ENCODE results near the gene SHC3.

Gene SHC3

DNA sequence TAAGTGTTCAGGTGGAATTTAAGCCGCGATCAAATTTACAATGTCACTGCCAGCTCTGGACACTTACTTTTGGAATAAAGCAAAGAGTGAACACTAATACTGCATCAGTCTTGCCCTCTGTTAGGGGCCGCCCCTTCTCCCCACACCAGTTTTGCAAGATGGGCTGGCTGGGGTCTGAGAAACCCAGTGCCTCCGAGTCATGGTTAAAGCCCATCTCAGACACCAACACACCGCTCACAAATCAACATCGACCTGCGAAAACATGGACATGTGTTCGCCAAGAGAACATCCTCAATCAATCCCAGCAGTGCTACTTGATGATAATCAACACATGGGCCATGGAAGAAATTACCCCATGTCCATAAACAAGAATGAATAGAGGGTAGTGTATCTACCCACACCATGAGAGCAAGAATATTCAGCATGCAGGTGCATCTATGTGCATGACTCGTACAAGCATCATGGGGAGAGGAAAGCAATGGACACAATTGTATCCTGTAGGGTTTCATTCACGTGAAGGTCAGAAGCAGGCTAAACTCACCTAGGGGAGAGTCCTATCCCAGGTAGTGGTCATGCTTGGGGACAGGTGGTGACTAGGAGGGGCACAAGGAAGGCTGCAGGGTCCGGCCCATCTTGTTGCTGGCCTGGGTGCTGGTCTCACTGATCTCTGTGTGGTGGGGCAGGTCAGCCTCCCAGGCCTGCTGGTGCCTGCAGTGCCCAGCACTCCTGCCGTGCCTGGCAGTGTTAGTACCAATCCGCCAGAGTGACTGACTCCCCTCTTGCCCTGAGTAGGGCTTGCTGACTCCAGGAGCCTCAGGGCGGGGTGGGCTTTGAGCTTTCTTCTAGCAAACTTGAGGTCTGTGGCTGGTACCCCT, 182.3 kb downstream of the SHC3 start:
- DNase-seq = no peak

DNA sequence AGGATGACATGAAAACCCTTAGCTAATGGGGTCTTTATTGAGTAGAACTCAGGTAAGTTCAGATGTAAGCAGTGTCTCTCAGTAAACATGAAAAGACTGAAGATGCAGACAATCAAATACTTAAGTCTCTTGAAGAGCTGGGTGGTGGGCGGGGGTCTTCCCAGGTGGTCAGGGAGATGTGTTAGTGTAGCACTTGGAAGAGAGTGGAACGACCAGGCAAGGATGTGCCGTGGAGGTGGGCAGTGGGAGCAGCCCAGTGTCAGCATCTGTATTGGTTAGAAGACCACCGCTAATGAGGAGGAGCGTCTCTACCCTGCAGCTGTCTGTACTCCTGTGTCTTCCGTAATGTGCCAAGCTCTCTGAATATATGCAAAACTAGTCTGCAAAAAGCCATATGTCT, 183.0 kb downstream of the SHC3 start:
- DNase-seq = no peak

DNA sequence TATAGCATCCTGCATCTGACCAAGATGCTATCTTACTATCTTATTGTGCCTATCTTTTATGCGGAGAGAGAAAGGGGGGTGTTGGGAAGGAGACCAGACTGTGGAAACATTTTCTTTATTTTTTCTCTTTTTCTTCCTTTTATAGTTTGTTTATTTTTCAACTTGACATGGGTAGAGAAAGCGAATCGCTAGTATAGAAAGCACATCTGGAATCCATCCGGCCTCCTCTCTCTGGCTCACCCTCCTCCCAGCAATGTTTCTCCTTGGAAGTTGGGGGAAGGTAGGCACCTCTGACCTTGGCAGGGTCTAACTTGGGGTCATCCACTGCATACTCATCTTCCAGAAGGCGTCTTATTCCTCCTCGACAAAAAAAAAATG, 183.4 kb downstream of the SHC3 start:
- no peak for DNase-seq

DNA sequence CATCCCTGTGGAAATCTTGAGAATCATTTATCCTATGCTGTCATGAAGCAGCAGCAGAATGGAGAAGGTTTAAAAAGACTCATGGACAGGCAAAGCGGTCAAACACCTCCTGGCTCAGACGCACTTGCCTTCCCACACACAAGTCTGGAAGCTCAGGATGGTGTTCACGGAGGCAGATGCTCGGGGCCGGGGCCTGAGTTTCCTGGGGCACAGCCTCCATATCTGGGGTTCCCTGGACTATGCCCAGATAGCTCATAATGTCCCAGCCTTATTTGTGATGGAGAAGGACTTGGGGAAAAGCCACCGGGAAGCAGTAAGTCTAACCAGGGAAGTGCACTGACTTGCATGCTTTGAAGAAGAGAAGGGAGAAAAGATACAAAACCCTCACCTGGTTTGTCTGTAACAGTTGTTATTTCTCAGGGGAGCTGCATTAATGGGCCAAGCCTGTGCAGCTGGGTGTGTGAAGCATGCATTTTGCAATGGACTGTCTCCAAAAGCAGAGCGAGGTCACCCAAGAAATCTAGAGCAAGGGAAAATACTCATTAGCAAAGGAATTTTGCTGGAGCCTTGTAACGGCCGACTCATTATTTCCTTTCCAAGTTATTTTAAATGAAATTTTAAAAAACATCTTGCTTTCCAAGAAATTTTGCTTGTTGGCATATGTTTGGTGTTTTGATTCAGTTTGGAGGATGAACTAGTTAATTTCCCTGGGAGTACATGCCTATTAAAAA, 184.0 kb downstream of the SHC3 start:
- no peak for DNase-seq

DNA sequence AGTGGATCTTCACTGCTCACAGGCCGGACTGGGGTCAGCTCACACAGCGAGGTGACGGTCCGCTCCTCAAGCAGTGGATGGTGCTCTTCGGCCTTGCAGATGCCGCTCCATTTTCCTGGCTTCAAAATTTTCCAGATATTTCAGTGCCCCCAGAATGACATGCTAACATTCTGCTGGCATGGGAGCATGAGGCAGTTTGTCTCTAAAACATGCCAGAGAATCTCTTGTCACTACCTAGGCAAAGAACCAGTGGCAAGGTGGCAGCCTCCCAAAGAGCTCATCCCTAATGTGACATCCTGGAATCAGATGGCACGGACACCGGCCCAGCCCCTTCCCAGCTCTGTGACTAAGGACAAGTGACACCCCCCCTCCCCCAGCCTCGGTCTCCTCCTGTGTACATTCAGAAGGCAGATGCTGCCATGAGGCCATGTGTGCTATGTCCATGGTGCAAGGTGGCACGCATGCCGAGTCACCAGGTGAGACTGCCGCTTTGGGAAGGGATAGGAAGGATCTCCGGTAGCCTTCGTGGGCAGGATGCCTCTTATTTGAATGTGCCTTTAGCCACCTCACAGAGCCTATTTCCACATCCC, 184.7 kb downstream of the SHC3 start:
- no peak for DNase-seq

DNA sequence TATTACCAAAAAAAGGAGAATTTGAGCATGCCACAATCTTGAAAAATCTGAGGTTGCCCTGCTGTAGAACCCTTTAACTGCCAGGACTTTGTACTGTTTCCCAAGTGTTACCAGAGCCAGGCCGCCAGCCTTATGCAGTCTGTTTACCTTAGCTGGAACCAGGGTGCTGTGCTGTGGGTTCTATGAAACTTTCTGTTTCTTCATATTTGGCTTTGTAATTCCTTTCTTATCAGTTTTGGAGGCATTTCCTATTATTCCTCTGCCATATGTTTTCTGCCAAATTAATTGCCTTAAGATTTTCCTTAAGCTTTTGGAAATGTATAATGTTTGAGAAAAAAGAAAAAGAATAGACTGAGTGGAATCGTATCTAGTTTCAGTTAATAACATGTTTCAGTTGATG, 185.3 kb downstream of the SHC3 start:
- DNase-seq = no peak

DNA sequence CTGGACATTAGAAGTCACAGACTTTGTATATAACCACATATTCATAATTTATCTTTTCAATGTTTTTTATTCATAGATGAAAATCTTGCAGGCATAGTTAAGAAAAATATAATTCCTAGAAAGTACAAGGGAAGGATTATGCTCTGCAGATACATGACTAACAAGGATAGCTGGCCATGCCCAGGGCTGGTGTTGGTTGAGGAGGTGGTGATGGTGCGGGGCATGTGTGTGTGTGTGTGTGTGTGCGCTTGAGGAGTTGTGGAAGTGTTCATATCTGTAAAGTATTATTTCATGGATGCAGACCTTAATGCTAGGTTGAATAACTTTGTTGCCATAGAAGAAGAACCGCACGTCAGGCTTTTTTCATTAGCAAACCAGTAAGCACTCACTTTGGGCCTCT, 186.1 kb downstream of the SHC3 start:
- DNase-seq = no peak

DNA sequence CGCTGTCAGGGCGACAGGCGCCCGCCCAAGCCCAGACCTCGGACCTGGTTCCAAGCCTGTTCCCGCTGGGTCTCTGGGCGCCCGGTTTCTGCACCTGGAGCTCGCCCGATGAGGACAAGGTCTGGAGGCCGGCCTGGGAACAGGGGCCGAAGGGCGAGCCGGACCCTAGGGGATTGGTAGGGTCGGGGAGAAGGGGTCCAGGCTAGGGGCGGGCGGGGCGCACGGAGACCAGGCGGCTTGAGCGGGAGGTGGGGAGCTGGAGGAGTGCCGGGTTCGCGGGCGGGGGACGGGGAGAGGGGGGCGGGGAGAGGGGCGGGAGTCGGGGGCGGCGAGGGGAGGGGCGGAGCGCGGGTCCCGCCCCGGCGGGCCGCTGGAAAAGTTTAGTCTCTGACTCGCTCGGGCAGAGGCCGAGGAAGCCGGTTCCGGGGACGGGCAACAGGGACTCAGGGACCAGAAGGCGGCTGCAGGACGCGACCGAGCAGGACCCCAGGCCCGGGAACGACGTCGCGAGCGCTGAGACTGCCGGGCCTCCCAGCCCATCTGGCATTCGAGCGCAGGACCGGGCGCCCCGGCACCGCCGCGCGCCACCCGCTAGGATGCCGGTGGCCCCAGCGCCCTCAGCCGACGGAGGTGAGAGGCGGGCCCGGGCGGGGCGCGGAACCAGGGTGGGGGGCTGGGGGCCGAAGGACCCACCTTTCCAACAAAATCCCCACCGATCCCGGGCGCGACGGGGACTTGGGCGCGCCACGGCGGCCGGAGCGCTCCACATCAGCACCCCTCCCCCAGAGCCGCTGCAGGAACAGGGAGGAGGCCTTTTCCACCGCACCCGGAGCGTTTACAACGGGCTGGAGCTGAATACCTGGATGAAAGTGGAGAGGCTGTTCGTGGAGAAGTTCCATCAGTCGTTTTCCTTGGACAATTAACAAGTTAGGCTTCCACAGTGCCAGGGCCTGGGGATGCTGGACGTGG, 187.3 kb downstream of the SHC3 start, which contains the start of gene S1PR3:
S1PR3 (plus strand) TSS at position 403 of the 969 bp plus-strand sequence. CDS start 9,733 bp downstream, outside the sequence.
- peak; percentile 45 to 58 for DNase-seq

DNA sequence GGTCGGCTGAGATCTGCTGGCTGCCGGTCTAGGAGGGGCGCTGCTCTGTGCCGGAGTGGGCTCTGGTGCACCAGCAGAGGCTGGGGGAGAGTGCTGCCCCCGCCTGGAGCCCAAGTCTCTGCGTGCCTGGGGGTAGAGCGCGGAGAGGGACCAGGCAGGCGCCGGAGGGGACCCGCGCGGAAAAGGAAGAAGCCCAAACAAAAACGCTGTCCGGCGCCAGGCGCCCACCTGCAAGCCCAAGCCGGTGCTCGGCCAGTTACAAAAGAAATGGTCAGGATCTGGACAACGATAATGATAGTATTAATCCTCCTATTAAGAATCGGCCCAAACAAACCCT, 187.9 kb downstream of the SHC3 start:
- no peak for DNase-seq

DNA sequence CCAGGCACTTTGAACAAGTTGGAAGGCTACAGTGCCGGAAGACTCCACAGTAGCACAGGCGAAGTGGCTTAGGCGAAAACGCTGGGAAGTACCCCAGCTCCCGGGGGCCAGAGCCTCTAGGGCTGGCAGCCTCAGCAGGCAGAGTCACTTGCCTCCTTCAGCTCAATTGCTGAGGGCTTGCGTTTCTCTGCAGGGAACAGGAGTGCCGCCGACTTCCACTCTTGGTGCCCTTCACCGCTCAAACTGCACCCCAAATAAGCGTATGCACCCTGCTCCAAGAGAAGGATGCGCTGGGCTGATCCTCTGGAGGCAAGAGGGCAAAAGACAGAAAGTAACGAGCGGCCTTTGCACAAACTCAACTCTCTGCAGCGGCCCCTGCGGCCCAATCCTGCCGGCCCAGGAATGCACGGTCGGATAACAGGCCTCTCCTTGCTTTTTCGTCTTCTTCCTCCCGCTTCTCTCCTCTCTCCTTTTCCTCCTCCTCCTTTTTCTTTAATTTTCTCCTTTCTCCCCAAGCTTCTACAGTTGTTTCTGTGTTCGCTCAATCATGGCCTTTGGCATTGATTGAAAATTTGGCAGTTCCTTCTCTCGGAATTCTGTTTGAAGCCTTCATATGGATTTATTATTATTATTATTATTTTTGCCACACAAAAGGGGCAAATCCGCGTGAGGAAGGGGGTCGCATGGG, 188.4 kb downstream of the SHC3 start:
- DNase-seq = no peak

DNA sequence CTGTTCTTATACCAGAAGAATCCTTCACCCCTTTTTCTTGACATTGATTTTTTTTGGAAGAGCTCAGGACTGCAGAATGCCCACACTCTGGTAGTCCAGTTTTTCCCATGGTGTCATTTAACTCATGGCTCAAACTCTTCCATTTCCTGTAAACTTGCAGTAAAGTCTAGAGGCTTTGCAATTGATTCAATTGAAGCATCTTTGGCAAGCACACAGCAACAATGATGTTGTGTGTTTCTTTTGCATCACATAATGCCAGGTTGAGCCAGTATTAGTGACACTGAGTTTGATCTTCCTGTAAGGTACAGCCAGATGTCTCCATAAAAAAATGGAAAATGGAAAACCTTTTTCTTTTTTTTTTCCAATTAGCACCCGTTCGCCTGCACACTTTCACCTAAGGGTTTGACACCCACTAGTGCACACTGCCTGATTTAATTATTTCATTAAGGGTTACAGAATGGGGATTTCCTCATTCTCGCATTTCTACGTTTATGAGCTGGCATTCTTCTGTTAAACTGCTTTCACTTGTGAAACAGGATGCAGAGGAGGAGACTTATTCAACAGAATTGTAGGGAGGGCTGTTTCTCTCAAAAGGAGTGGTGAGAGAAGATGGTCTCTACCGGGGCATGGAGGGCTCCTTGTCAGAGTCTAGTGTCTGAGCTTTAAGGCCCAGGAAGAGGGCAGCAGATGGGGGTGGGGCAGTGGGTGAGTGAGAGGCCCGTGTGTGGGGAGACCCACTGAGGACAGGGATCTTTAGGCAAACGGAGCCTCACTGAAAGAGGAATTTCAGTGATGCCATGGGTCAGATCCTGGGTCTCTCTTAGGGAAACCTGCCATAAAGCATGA, 189.6 kb downstream of the SHC3 start:
- DNase-seq = peak in 1 of 2 experiments; percentile 16

DNA sequence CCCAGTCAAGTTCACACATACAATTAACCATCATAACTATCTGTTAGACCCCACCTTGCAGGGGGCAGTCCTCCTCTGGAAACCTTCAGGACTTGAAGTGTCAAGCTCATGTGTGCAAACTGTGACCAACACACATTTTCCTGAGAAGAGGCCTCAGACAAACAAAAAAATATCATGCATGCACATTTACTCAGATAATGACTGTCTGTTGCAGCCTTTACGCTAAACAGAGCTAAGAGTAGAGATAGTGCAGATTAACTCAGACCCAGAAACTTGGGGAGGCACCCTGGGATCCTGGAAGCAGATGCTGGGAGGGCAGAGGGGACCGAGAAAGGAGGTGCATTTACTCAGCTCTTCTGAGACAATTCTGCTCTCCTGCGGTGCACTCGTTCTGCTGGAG, 191.0 kb downstream of the SHC3 start:
- DNase-seq = no peak

DNA sequence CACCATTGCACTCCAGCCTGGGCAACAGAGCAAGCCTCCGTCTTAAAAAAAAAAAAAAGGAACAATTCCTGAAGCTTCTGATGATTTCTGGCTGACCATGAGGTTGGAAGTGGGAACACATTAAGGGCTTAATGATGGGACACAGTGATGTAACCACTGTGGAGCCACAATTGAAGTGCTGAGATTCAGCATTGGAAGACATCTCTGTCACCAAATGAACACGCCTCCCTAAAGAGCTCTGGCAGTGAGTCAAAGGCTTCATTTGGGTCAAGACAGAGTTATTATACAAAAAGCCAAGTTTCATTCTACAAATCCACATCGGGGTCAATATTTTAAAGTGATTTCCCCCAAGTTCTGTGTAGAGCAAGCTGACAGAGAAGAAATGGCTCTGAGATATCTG, 191.8 kb downstream of the SHC3 start:
- no peak for DNase-seq

DNA sequence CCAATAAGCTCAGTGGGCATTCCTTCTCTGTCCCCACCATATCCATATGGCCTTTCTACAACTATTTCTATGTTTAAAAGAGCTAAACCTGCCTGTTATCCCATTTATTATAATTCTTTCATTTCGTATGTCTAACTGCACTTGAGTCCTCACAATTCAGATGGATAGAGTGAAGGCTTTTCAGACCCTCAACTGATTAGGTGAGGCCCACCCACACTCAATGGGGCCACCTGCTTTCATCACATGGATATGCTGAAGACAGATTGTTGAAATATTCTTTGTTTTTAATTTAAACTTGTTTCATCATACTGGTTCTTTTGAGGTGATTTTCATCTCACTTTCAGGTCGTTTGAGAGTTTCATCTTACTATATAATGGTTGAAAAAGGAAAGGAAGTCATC, 193.0 kb downstream of the SHC3 start:
- no peak for DNase-seq

DNA sequence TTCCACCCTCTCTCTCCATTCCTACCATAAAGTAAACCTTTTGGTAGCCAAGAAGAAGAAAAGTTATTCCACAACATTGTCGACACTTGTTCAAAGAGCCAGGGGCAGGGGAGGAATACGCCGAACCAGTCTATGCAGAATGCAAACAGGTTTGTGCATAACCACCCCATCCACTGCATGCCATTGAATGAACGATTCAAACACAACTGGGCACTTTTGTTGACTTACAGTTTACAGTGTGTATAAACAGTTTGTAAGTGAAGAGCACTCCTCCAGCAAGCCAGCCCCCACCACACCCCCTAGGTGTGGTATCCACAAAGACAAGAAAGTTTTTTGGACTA, 194.1 kb downstream of the SHC3 start:
- DNase-seq = no peak

DNA sequence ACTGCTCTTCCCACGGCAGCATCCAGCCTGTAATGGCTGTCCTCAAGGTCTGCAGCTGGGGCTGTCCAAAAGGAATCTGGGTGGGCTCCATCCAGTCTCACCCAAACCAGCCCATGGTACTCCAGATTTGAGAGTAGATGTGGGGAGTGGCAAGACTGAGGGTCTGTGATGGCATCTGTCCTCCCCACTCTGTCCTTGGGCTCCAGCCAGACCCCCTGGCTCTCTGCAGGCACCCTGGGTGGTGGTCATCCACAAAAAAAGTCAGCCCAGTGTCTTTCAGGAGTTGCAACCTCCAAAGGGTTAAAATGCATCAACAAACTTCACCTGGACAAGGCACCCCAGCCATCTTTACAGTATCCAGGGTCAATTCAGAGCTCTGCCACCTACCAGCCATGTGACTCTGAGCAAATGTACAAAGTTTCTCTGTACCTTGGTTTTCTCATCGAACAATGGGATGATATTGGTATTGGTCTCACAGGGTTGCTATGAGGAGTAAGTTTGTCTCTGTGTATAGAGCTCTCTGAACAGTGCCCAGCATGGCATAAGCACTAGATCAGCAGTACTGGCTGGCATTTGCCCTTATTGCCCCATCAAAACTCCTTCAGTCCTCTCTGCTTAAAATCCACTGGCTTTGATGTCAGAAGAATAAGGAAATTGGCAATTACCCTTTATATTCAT, 194.6 kb downstream of the SHC3 start:
- no peak for DNase-seq

DNA sequence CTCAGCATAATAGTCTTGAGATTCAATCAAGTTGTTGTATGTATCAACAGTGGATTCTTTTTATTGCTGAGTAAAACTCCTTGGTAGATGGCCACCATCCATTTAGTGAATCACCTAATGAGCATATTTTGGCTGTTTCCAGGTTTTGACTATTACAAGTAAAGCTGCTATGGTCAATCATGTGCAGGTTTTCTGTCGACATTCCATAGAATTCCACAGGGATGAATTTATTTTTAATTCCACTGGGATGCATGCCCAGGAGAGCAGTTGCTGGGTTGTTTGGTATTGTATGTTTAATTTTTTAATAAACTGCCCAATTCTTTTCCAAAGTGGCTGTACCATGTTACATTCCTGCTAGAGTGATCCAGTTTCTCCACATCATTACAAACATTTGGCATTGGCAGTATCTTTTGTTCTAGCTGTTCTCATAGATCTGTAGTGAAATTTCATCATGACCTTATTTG, 197.8 kb downstream of the SHC3 start:
- DNase-seq = no peak

DNA sequence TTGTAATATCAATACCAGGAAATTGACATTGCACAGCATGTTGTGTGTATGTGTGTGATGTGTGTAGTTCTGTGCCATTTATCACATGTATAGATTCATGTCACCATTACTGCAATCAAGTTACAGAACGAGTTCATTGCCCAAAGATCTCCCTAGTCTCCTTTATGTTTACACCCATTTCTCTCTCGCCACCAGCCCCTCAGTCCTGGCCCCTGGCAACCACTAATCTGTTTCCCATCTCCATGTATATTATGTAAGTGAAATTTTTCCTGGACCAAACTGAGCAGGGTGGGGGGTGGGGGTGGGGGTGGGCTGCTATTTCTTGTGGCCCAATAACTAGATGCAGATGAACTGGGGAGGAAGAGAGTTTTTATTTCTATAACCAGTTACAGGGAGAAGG, 198.8 kb downstream of the SHC3 start:
- DNase-seq = no peak

DNA sequence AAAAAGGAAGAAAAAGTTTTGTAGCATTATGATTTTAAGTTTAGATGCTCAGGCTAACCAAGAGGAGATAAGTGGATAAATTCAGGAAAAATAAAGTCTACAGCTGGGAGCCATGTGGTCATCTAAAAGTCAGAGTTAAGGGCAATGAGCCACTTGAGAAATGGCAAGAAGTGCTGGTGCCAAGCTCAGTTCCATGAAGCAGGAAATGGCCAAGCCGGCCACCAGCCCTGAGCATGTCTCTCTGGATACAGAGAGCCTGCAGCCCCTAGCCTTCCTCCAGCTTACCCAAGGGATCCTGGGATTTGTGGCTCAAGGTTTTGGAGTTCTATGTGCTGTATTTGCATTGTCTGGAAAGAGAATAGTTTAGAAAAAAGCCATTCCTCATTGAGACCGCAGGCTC, 199.6 kb downstream of the SHC3 start:
- DNase-seq = no peak

DNA sequence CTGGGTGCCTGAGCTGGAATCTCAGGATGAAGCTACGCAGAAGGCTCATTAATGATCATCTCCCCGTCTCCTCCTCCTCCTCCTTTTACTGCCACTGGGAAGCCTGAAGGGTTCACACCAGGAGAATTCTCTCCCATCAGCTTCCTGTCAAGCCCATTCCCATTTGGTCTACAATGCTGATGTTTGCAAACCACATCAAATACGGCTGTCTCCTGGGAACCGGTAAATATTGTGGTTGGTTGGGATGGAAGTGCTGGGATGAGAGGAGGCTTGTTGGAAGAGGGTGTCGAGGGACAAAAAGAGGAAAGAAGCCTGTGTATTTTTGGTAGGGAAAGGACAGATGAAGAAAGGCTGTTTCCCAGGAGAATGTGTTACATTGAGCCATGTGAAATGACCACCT, 200.6 kb downstream of the SHC3 start:
- no peak for DNase-seq

DNA sequence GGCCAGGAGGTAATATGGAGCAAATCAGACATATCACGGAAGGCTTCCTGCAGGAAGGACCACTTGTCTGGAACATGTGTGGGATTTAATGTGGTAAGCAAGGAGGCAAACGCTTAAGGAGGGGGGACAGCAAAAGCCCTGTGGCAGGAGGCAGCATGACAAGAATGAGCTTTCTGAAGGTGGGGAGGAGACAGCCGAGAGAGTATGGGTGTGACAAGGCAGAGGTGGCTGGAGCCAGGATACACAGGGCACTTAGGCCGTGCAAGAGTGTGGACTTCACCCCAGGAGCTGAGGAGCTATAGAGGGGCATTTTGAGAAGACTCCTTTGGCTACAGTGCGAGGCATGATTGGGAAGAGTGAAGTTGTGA, 201.7 kb downstream of the SHC3 start:
- DNase-seq = no peak
